Body of pancreas (tissue), 4 donors: ENCODE data around the gene PALM3.

ENCODE experiments used
- POLR2A ChIP-seq, 3 donors: fragments of 450-650 bp; IDR thresholded peaks; one replicate each; pipeline ENCODE4 v1.6.1; 2016; ENCODE audit warnings: antibody characterized with exemption in 3 of 3, mild to moderate bottlenecking in 2 of 3
- TF ChIP-seq, protein P1 (sequence below), 7 experiments: fragments of 450-650 bp in 4 of 7; fragments of 200-600 bp in 3 of 7; sonication (generic) in 3 of 7; IDR thresholded peaks; one replicate each; pipeline ENCODE4 v1.5.1; 2016 to 2019; ENCODE audit warnings: antibody characterized with exemption in 7 of 7

DNA sequence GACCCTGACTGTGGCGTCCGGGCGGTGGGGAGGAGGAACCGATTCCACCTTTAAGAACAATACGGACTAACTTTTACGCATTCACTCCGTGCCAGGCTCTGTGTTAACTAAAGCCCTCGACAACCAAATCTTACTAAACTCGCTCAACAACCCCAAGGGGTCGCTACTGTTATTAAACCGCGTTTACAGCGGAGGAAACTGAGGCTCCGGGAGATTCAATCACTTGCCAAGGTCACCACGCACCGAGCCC is 27.5 kb upstream of the PALM3 start:
- TF ChIP-seq, protein P1, sequence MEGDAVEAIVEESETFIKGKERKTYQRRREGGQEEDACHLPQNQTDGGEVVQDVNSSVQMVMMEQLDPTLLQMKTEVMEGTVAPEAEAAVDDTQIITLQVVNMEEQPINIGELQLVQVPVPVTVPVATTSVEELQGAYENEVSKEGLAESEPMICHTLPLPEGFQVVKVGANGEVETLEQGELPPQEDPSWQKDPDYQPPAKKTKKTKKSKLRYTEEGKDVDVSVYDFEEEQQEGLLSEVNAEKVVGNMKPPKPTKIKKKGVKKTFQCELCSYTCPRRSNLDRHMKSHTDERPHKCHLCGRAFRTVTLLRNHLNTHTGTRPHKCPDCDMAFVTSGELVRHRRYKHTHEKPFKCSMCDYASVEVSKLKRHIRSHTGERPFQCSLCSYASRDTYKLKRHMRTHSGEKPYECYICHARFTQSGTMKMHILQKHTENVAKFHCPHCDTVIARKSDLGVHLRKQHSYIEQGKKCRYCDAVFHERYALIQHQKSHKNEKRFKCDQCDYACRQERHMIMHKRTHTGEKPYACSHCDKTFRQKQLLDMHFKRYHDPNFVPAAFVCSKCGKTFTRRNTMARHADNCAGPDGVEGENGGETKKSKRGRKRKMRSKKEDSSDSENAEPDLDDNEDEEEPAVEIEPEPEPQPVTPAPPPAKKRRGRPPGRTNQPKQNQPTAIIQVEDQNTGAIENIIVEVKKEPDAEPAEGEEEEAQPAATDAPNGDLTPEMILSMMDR (IDR thresholded peaks at IDR 0.05) = no peak
- no peak for TF ChIP-seq POLR2A (IDR thresholded peaks at IDR 0.05)
